ENCODE data around the gene PUS1. TPM values are rescaled to one million over a fixed set of nuclear protein-coding genes. Genes with fewer than 3 reads are reported as not detected.

PUS1 gene
- total and polyA plus RNA-seq, 2 donors (not counting 1 experiment from before 2014, with no cell fraction given): 50.1 to 99.5 TPM

GRCh38 chr12:131930510-131930909 is 1.4 kb downstream of the PUS1 start:
- Histone ChIP-seq H3K4me3 (ENCODE audit: control extremely low read depth in 1 of 5, extremely low read depth in 1 of 5, insufficient read depth in 1 of 5, low read depth in 2 of 5, low read length in 4 of 5) (peak overlapping the region in 4 of 5 experiments; percentile 80 to 94 (median 87)), H3K4me2 (replicated peaks; ENCODE audit: low read depth, low read length, poor library complexity, severe bottlenecking) (peak overlapping the region; percentile 99), H4K20me1 (ENCODE audit: control insufficient read depth, insufficient read depth, low read length, poor library complexity, severe bottlenecking) (no peaks in the 10 kb centered on the region), H3K4me1 (ENCODE audit: control insufficient read depth in 2 of 2, insufficient read depth in 2 of 2, low read length in 2 of 2) (peaks cover 16 to 28% of the 10 kb centered on the region in 2 donors), H3K36me3 (replicated peaks in 1 of 2; ENCODE audit: control extremely low read depth in 1 of 2, control insufficient read depth in 1 of 2, extremely low read depth in 1 of 2, insufficient read depth in 2 of 2, low read length in 1 of 2) (peaks cover 0 to 36% of the 10 kb centered on the region in 2 experiments), H3K27me3 (replicated peaks in 1 of 4; ENCODE audit: control extremely low read depth in 1 of 4, control insufficient read depth in 3 of 4, insufficient read depth in 4 of 4, low read length in 3 of 4) (no peaks in the 10 kb centered on the region), H3K79me2 (ENCODE audit: control insufficient read depth, insufficient read depth, low read length) (peaks cover 9% of the 10 kb centered on the region), H3K9me3 (ENCODE audit: control extremely low read depth in 1 of 3, control insufficient read depth in 2 of 3, insufficient read depth in 1 of 3, low read length in 2 of 3) (peaks cover 0 to 10% (median 0%) of the 10 kb centered on the region in 3 donors), H2AFZ (ENCODE audit: insufficient read depth, low read depth, low read length, poor library complexity, severe bottlenecking) (peak overlapping the region; percentile 97), H3K27ac (ENCODE audit: low read length in 2 of 2) (peak overlapping the region in 1 of 2 donors; percentile 85), H3K9ac (ENCODE audit: low read length) (peak overlapping the region; percentile 90)
- DNase-seq (no peak), ATAC-seq (ENCODE audit: low read depth) (no peak)
- intact Hi-C loops (cut with micrococcal nuclease): no loop called here
- Mint-ChIP-seq H3K4me1 (peaks cover 22% of the 10 kb centered on the region), H3K9me3 (ENCODE audit: insufficient read depth) (no peaks in the 10 kb centered on the region), H3K27ac (peak overlapping the region; percentile 91), H3K27me3 (no peaks in the 10 kb centered on the region), H3K4me3 (peak overlapping the region; percentile 83)
- 100% methylated on average over 2 of the region's 9 CpGs for WGBS (ENCODE audit: insufficient coverage)
- ChIA-PET POLR2A (interaction anchor here (1.2 kb wide), 1 partner anchor 19 kb away, joined by 5 read pairs; the partner anchor contains the start of gene EP400), CTCF (interaction anchor here (0.7 kb wide), 1 partner anchor 29 kb away, joined by 3 read pairs; no protein-coding TSS in a partner anchor)
- TF ChIP-seq CTCF (IDR thresholded peaks at IDR 0.05) (no peak), EZH2 (IDR thresholded peaks at IDR 0.05; ENCODE audit: borderline replicate concordance, insufficient read depth, low read depth, low read length, poor library complexity, severe bottlenecking) (no peak)

GRCh38 chr12:131933387-131933786 is 4.3 kb downstream of the PUS1 start:
- DNase-seq: no peak
- CTCF ChIA-PET: no interaction called here

More at GRCh38 chr12:131933387-131933786, 4.3 kb downstream of the PUS1 start:
- Mint-ChIP-seq H3K4me1 (peaks cover 16% of the 10 kb centered on the region), H3K27ac (no peak overlapping the region), H3K4me3 (no peak overlapping the region), H3K9me3 (ENCODE audit: insufficient read depth) (no peaks in the 10 kb centered on the region), H3K27me3 (no peaks in the 10 kb centered on the region)
- H3K9ac ChIP-seq (ENCODE audit: low read length): no peak overlapping the region
- TF ChIP-seq CTCF (IDR thresholded peaks at IDR 0.05): no peak
- no peak for TF ChIP-seq EZH2 (IDR thresholded peaks at IDR 0.05; ENCODE audit: borderline replicate concordance, insufficient read depth, low read depth, low read length, poor library complexity, severe bottlenecking)
- no peak overlapping the region for H3K4me3 ChIP-seq (ENCODE audit: control extremely low read depth in 1 of 5, extremely low read depth in 1 of 5, insufficient read depth in 1 of 5, low read depth in 2 of 5, low read length in 4 of 5)
- POLR2A ChIA-PET: no interaction called here
- no peaks in the 10 kb centered on the region for H4K20me1 ChIP-seq (ENCODE audit: control insufficient read depth, insufficient read depth, low read length, poor library complexity, severe bottlenecking)
- H3K36me3 ChIP-seq (replicated peaks in 1 of 2; ENCODE audit: control extremely low read depth in 1 of 2, control insufficient read depth in 1 of 2, extremely low read depth in 1 of 2, insufficient read depth in 2 of 2, low read length in 1 of 2): peaks cover 0 to 40% of the 10 kb centered on the region in 2 experiments
- ATAC-seq (ENCODE audit: low read depth): no peak
- H2AFZ ChIP-seq (ENCODE audit: insufficient read depth, low read depth, low read length, poor library complexity, severe bottlenecking): no peak overlapping the region
- H3K4me2 ChIP-seq (replicated peaks; ENCODE audit: low read depth, low read length, poor library complexity, severe bottlenecking): no peak overlapping the region
- 96% methylated on average over 6 of the region's 8 CpGs for whole genome bisulfite sequencing (ENCODE audit: insufficient coverage)
- H3K4me1 ChIP-seq (ENCODE audit: control insufficient read depth in 2 of 2, insufficient read depth in 2 of 2, low read length in 2 of 2): peaks cover 8 to 14% of the 10 kb centered on the region in 2 donors
- intact Hi-C loops (cut with micrococcal nuclease): no loop called here
- no peaks in the 10 kb centered on the region for H3K27me3 ChIP-seq (replicated peaks in 1 of 4; ENCODE audit: control extremely low read depth in 1 of 4, control insufficient read depth in 3 of 4, insufficient read depth in 4 of 4, low read length in 3 of 4)
- peaks cover 9% of the 10 kb centered on the region for H3K79me2 ChIP-seq (ENCODE audit: control insufficient read depth, insufficient read depth, low read length)
- no peak overlapping the region for H3K27ac ChIP-seq (ENCODE audit: low read length in 2 of 2)
- no peaks in the 10 kb centered on the region for H3K9me3 ChIP-seq (ENCODE audit: control extremely low read depth in 1 of 3, control insufficient read depth in 2 of 3, insufficient read depth in 1 of 3, low read length in 2 of 3)
